NOMO-1 (cell line): ENCODE data around the gene ADGRB2.
A peak's percentile ranks its signal among the peaks of the same experiment; 100 is the strongest.

Source experiments
- DNase-seq, 2 experiments: peaks; one replicate each; lab custom pipeline; 2025; ENCODE audit not compliant: unreplicated experiment in 2 of 2; lab: John Stamatoyannopoulos, UW

ADGRB2 gene

GRCh38 chr1:31783846-31784245, 19.7 kb upstream of the ADGRB2 start:
- DNase-seq = no peak

- no peak for DNase-seq
Observed at GRCh38 chr1:31782421-31783410, 18.6 kb upstream of the ADGRB2 start.

GRCh38 chr1:31781756-31782371, 17.7 kb upstream of the ADGRB2 start:
- no peak for DNase-seq

- no peak for DNase-seq
Observed at GRCh38 chr1:31781138-31781755, 17.1 kb upstream of the ADGRB2 start.

GRCh38 chr1:31780632-31781031, 16.5 kb upstream of the ADGRB2 start:
- no peak for DNase-seq

- DNase-seq = no peak
Observed at GRCh38 chr1:31779687-31780086, 15.5 kb upstream of the ADGRB2 start.

- no peak for DNase-seq
Observed at GRCh38 chr1:31778763-31779488, 14.8 kb upstream of the ADGRB2 start.

GRCh38 chr1:31776516-31776915, 12.4 kb upstream of the ADGRB2 start:
- no peak for DNase-seq

- no peak for DNase-seq
Observed at GRCh38 chr1:31776032-31776431, 11.9 kb upstream of the ADGRB2 start.

GRCh38 chr1:31775210-31775999, 11.3 kb upstream of the ADGRB2 start:
- DNase-seq = no peak

- no peak for DNase-seq
Observed at GRCh38 chr1:31774495-31774894, 10.4 kb upstream of the ADGRB2 start.

GRCh38 chr1:31773861-31774260, 9.7 kb upstream of the ADGRB2 start:
- DNase-seq = no peak

- DNase-seq = no peak
Observed at GRCh38 chr1:31772669-31773248, 8.6 kb upstream of the ADGRB2 start.

- no peak for DNase-seq
Observed at GRCh38 chr1:31771891-31772668, 7.9 kb upstream of the ADGRB2 start.

GRCh38 chr1:31769720-31770390, 5.7 kb upstream of the ADGRB2 start:
- DNase-seq = no peak

GRCh38 chr1:31768939-31769704, 5.0 kb upstream of the ADGRB2 start:
- peak in 1 of 2 experiments; percentile 52 for DNase-seq

GRCh38 chr1:31768407-31768907, 4.3 kb upstream of the ADGRB2 start:
- no peak for DNase-seq

- DNase-seq = no peak
Observed at GRCh38 chr1:31767225-31767624, 3.1 kb upstream of the ADGRB2 start.
